ENCODE data around the gene TGIF2.

- TF ChIP-seq, protein P1, sequence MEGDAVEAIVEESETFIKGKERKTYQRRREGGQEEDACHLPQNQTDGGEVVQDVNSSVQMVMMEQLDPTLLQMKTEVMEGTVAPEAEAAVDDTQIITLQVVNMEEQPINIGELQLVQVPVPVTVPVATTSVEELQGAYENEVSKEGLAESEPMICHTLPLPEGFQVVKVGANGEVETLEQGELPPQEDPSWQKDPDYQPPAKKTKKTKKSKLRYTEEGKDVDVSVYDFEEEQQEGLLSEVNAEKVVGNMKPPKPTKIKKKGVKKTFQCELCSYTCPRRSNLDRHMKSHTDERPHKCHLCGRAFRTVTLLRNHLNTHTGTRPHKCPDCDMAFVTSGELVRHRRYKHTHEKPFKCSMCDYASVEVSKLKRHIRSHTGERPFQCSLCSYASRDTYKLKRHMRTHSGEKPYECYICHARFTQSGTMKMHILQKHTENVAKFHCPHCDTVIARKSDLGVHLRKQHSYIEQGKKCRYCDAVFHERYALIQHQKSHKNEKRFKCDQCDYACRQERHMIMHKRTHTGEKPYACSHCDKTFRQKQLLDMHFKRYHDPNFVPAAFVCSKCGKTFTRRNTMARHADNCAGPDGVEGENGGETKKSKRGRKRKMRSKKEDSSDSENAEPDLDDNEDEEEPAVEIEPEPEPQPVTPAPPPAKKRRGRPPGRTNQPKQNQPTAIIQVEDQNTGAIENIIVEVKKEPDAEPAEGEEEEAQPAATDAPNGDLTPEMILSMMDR (IDR thresholded peaks at IDR 0.05): no peak
- no peak for TF ChIP-seq CHD2 (IDR thresholded peaks at IDR 0.05; ENCODE audit: low read length, partially characterized antibody)
- TF ChIP-seq USF1 (IDR thresholded peaks at IDR 0.05; ENCODE audit: borderline replicate concordance, low read depth): no peak
- no peak for TF ChIP-seq POLR2AphosphoS5 (IDR thresholded peaks at IDR 0.05; ENCODE audit: low read depth, low read length)
- TF ChIP-seq RFX5 (IDR thresholded peaks at IDR 0.05; ENCODE audit: low read length): no peak
- no peak for TF ChIP-seq RAD21 (IDR thresholded peaks at IDR 0.05; ENCODE audit: low read length)
- TF ChIP-seq ZBTB33 (IDR thresholded peaks at IDR 0.05; ENCODE audit: borderline replicate concordance, low read depth): no peak
- no peak for TF ChIP-seq TAF1 (IDR thresholded peaks at IDR 0.05; ENCODE audit: borderline replicate concordance, low read depth, low read length)
- no peak for TF ChIP-seq USF2 (IDR thresholded peaks at IDR 0.05; ENCODE audit: borderline replicate concordance, low read depth, low read length)
- TF ChIP-seq MEF2A (IDR thresholded peaks at IDR 0.05; ENCODE audit: borderline replicate concordance, low read depth): no peak
- no peak for TF ChIP-seq EP300 (IDR thresholded peaks at IDR 0.05; ENCODE audit: borderline replicate concordance in 1 of 2, low read depth in 1 of 2, low read length in 1 of 2)
- TF ChIP-seq YY1 (IDR thresholded peaks at IDR 0.05; ENCODE audit: low read depth): no peak
- TF ChIP-seq RXRA (IDR thresholded peaks at IDR 0.05; ENCODE audit: borderline replicate concordance, low read depth): no peak
Measured at GRCh38 chr20:36542516-36543183, 30.7 kb upstream of the TGIF2 start.

Data from SK-N-SH (cell line).